HCT116 (cell line): ENCODE measurements around the gene ANO6. TPM values are rescaled to one million over a fixed set of nuclear protein-coding genes. Genes with fewer than 3 reads are reported as not detected.

Experiments
- ATAC-seq: fragments of 200-7000 bp; cut with Tn5 transposase; 2 replicates; pipeline ENCODE4 v1.9.1; 2020; ENCODE audit warnings: mild to moderate bottlenecking, moderate library complexity
- BruUV-seq: library from RNA; stranded (reverse); fragments of 400-500 nt; replicated peaks from 2 replicates; lab custom pipeline; 2021; lab: Mats Ljungman, UMichigan
- CTCF ChIA-PET: fragments of 300-600 bp; sonication (Branson Sonifier 250); formaldehyde crosslinking; loops from one replicate; lab custom pipeline; 2021; ENCODE audit warnings: antibody characterized with exemption; lab: Charles Lee
- POLR2A ChIA-PET: fragments of 300-600, 350-600 bp; sonication (Branson Sonifier 250); formaldehyde crosslinking; loops from one replicate; lab custom pipeline; 2021; ENCODE audit warnings: antibody characterized with exemption; lab: Charles Lee
- RAD21 ChIA-PET, 2 experiments: fragments of 300-600 bp; sonication (Branson Sonifier 250); formaldehyde crosslinking; loops; one replicate each; lab custom pipeline; 2023; ENCODE audit warnings: low total read pairs in 2 of 2; ENCODE audit not compliant: uncharacterized antibody in 2 of 2, unreplicated experiment in 2 of 2, low non-redundant PET in 1 of 2; lab: Charles Lee
- DNase-seq: peaks from one replicate; pipeline ENCODE4 v3.0.0-alpha.2; 2010; ENCODE audit warnings: low read depth, low spot score
- H2AFZ ChIP-seq: fragments of 200-600 bp; shearing (Covaris generic), sonication (generic); 2 replicates; pipeline ENCODE4 v1.6.1; 2017; ENCODE audit warnings: low read depth, mixed run types, mixed read lengths, antibody characterized with exemption, low read length; ENCODE audit not compliant: poor library complexity, severe bottlenecking
- H3K27ac ChIP-seq: 2 replicates; pipeline ENCODE4 v1.5.1; 2012; ENCODE audit warnings: low read depth, low read length
- H3K27me3 ChIP-seq: fragments of 200-600 bp; sonication (generic); 2 replicates; pipeline ENCODE4 v1.6.1; 2016; ENCODE audit warnings: mixed run types, low read length, mixed read lengths; ENCODE audit not compliant: insufficient read depth
- H3K36me3 ChIP-seq, 2 experiments: fragments of 200-500 bp in 1 of 2; fragments of 200-600 bp in 1 of 2; sonication (Bioruptor generic) in 1 of 2; sonication (generic) in 1 of 2; 2 replicates each; pipeline versions ENCODE4 v1.5.1 to v1.6.1; 2014 to 2016; ENCODE audit warnings: low read length in 2 of 2, inconsistent platforms in 1 of 2, mixed read lengths in 1 of 2, mixed run types in 1 of 2; ENCODE audit not compliant: insufficient read depth in 2 of 2, control insufficient read depth in 1 of 2
- H3K4me1 ChIP-seq, 2 experiments: fragments of 200-600 bp in 1 of 2; sonication (generic) in 1 of 2; 2 replicates each; pipeline versions ENCODE4 v1.5.1 to v1.6.1; 2012 to 2017; ENCODE audit warnings: low read length in 2 of 2, inconsistent platforms in 1 of 2, mild to moderate bottlenecking in 1 of 2, mixed read lengths in 1 of 2, mixed run types in 1 of 2, moderate library complexity in 1 of 2; ENCODE audit not compliant: insufficient read depth in 2 of 2, control insufficient read depth in 1 of 2
- H3K4me2 ChIP-seq: fragments of 200-600 bp; sonication (generic); 2 replicates; pipeline ENCODE4 v1.6.1; 2017; ENCODE audit warnings: mixed run types, low read length, mixed read lengths
- H3K4me3 ChIP-seq, 2 experiments: fragments of 200-600 bp in 1 of 2; sonication (generic) in 1 of 2; replicated peaks in 1 of 2; 2 replicates each; pipeline ENCODE4 v1.5.1; 2011 to 2016; ENCODE audit warnings: low read length in 2 of 2, control low read depth in 1 of 2, low read depth in 1 of 2, mild to moderate bottlenecking in 1 of 2, mixed read lengths in 1 of 2, mixed run types in 1 of 2
- H3K79me2 ChIP-seq: fragments of 200-600 bp; sonication (generic); 2 replicates; pipeline ENCODE4 v1.6.1; 2017; ENCODE audit warnings: mild to moderate bottlenecking, mixed run types, low read length, moderate library complexity, mixed read lengths; ENCODE audit not compliant: insufficient read depth
- H3K9ac ChIP-seq: fragments of 200-600 bp; sonication (generic); 2 replicates; pipeline ENCODE4 v1.6.1; 2016; ENCODE audit warnings: low read length, mixed read lengths
- H3K9me2 ChIP-seq: fragments of 200-600 bp; sonication (generic), shearing (Covaris generic); 2 replicates; pipeline ENCODE4 v1.6.1; 2017; ENCODE audit warnings: mixed run types, mild to moderate bottlenecking, moderate library complexity; ENCODE audit not compliant: insufficient read depth
- H3K9me3 ChIP-seq, 2 experiments: fragments of 200-500 bp in 1 of 2; fragments of 200-600 bp in 1 of 2; sonication (Bioruptor generic) in 1 of 2; sonication (generic) in 1 of 2; 2 replicates each; pipeline ENCODE4 v1.6.1; 2014 to 2017; ENCODE audit warnings: low read length in 2 of 2, mixed read lengths in 2 of 2, inconsistent platforms in 1 of 2, low read depth in 1 of 2, mild to moderate bottlenecking in 1 of 2, mixed run types in 1 of 2, moderate library complexity in 1 of 2; ENCODE audit not compliant: control insufficient read depth in 1 of 2, insufficient read depth in 1 of 2
- H4K20me1 ChIP-seq: fragments of 200-600 bp; sonication (generic), shearing (Covaris generic); 2 replicates; pipeline ENCODE4 v1.6.1; 2017; ENCODE audit warnings: mixed run types, mild to moderate bottlenecking, moderate library complexity; ENCODE audit not compliant: insufficient read depth
- CBX3 ChIP-seq: IDR thresholded peaks from 2 replicates; pipeline ENCODE4 v1.6.1; 2012; ENCODE audit warnings: low read depth
- CEBPB ChIP-seq: IDR thresholded peaks from 2 replicates; pipeline ENCODE4 v1.6.1; 2012; ENCODE audit warnings: low read depth
- EGR1 ChIP-seq: IDR thresholded peaks from 2 replicates; pipeline ENCODE4 v1.6.1; 2012; ENCODE audit warnings: low read depth
- EZH2 ChIP-seq: fragments of 200-600 bp; sonication (generic); IDR thresholded peaks from 2 replicates; pipeline ENCODE4 v1.6.1; 2017; ENCODE audit warnings: antibody characterized with exemption, mixed run types
- EZH2phosphoT487 ChIP-seq: fragments of 200-600 bp; IDR thresholded peaks from 2 replicates; pipeline ENCODE4 v1.6.1; 2018; ENCODE audit warnings: antibody characterized with exemption, borderline replicate concordance
- FOSL1 ChIP-seq: IDR thresholded peaks from 2 replicates; pipeline ENCODE4 v1.6.1; 2012; ENCODE audit warnings: low read depth
- JUND ChIP-seq: IDR thresholded peaks from 2 replicates; pipeline ENCODE4 v1.6.1; 2012
- POLR2A ChIP-seq: IDR thresholded peaks from 2 replicates; pipeline ENCODE4 v1.7.0; 2011; ENCODE audit warnings: borderline replicate concordance; ENCODE audit not compliant: insufficient read depth, insufficient read length; ENCODE audit errors: extremely low read depth
- POLR2AphosphoS5 ChIP-seq: IDR thresholded peaks from 2 replicates; pipeline ENCODE4 v1.6.1; 2011; ENCODE audit warnings: mild to moderate bottlenecking, low read depth, low read length, moderate library complexity
- RAD21 ChIP-seq: IDR thresholded peaks from 2 replicates; pipeline ENCODE4 v1.6.1; 2012; ENCODE audit warnings: low read depth, mild to moderate bottlenecking
- SIN3A ChIP-seq: IDR thresholded peaks from 2 replicates; pipeline ENCODE4 v1.6.1; 2012; ENCODE audit warnings: low read depth
- SP1 ChIP-seq: IDR thresholded peaks from 2 replicates; pipeline ENCODE4 v1.6.1; 2012; ENCODE audit warnings: low read depth
- SRF ChIP-seq: IDR thresholded peaks from 2 replicates; pipeline ENCODE4 v1.6.1; 2012; ENCODE audit warnings: low read depth
- YY1 ChIP-seq: IDR thresholded peaks from 2 replicates; pipeline ENCODE4 v1.6.1; 2011; ENCODE audit warnings: low read length, low read depth, moderate library complexity, mild to moderate bottlenecking; ENCODE audit not compliant: insufficient replicate concordance; ENCODE audit errors: extremely low read depth
- ZBTB33 ChIP-seq: IDR thresholded peaks from 2 replicates; pipeline ENCODE4 v1.6.1; 2011; ENCODE audit warnings: mild to moderate bottlenecking, low read length, moderate library complexity; ENCODE audit not compliant: insufficient replicate concordance; ENCODE audit errors: extremely low read depth
- ZFX ChIP-seq: fragments of 450-650 bp; IDR thresholded peaks from 2 replicates; pipeline ENCODE4 v1.6.1; 2017
- intact Hi-C: fragments of 100-400 bp; cut with micrococcal nuclease; formaldehyde crosslinking; loops from 2 replicates; pipeline ENCODE4 v1.10.0; 2022
- total RNA-seq: library from RNA; stranded (reverse); gene quantifications from one replicate; pipeline ENCODE4 v1.2.1, GENCODE V29; 2021; ENCODE audit not compliant: unreplicated experiment
- TF ChIP-seq, protein P1 (sequence below): IDR thresholded peaks from 2 replicates; pipeline ENCODE4 v1.6.1; 2012
- TF ChIP-seq, protein P2 (sequence below), 3 experiments: fragments of 200-600 bp in 1 of 3; sonication (generic) in 1 of 3; IDR thresholded peaks in 2 of 3; conservative IDR thresholded peaks in 1 of 3; 2 replicates each; pipeline ENCODE4 v1.5.1; 2012 to 2017; ENCODE audit warnings: low read depth in 2 of 3, low read length in 2 of 3, antibody characterized with exemption in 1 of 3, borderline replicate concordance in 1 of 3, control low read depth in 1 of 3, mild to moderate bottlenecking in 1 of 3, mixed read lengths in 1 of 3, mixed run types in 1 of 3, moderate library complexity in 1 of 3; ENCODE audit not compliant: insufficient read depth in 1 of 3

Gene ANO6
- total RNA-seq, 1 experiment from 2014 or later = 36.7 TPM

- intact Hi-C loops = no loop called here
- TF ChIP-seq SRF = no peak
- no peak for TF ChIP-seq POLR2AphosphoS5
- TF ChIP-seq, protein P1, sequence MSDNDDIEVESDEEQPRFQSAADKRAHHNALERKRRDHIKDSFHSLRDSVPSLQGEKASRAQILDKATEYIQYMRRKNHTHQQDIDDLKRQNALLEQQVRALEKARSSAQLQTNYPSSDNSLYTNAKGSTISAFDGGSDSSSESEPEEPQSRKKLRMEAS = no peak
- no peak for TF ChIP-seq SIN3A
- no peak for TF ChIP-seq ZFX
- TF ChIP-seq SP1 = no peak
- no peak for TF ChIP-seq CEBPB
- TF ChIP-seq ZBTB33 = no peak
- TF ChIP-seq EZH2phosphoT487 = no peak
- TF ChIP-seq RAD21 = no peak
- TF ChIP-seq, protein P2, sequence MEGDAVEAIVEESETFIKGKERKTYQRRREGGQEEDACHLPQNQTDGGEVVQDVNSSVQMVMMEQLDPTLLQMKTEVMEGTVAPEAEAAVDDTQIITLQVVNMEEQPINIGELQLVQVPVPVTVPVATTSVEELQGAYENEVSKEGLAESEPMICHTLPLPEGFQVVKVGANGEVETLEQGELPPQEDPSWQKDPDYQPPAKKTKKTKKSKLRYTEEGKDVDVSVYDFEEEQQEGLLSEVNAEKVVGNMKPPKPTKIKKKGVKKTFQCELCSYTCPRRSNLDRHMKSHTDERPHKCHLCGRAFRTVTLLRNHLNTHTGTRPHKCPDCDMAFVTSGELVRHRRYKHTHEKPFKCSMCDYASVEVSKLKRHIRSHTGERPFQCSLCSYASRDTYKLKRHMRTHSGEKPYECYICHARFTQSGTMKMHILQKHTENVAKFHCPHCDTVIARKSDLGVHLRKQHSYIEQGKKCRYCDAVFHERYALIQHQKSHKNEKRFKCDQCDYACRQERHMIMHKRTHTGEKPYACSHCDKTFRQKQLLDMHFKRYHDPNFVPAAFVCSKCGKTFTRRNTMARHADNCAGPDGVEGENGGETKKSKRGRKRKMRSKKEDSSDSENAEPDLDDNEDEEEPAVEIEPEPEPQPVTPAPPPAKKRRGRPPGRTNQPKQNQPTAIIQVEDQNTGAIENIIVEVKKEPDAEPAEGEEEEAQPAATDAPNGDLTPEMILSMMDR (IDR thresholded peaks at IDR 0.05 in 2 of 3, conservative IDR thresholded peaks at IDR 0.05 in 1 of 3; ENCODE audit: borderline replicate concordance in 1 of 3, insufficient read depth in 1 of 3, low read depth in 2 of 3, low read length in 2 of 3) = no peak
- TF ChIP-seq EGR1 = no peak
- no peak for TF ChIP-seq EZH2
- TF ChIP-seq FOSL1 = no peak
- TF ChIP-seq CBX3 = no peak
- no peak for TF ChIP-seq YY1
- no peak for TF ChIP-seq POLR2A
- TF ChIP-seq JUND = no peak
- H3K27ac ChIP-seq = no peak overlapping the region
- DNase-seq = no peak
- H3K4me1 ChIP-seq = peaks cover 5 to 18% of the 10 kb centered on the region in 2 experiments; a peak in 3 of 4 replicates
- ATAC-seq = no peak
- no peaks in the 10 kb centered on the region for H3K27me3 ChIP-seq
- no TSS peak for BruUV-seq
- H3K36me3 ChIP-seq = no peaks in the 10 kb centered on the region
- no peak overlapping the region for H3K4me3 ChIP-seq
- no peaks in the 10 kb centered on the region for H3K9me3 ChIP-seq
- H3K9me2 ChIP-seq = no peaks in the 10 kb centered on the region
- RAD21 ChIA-PET = no interaction called here
- H3K4me2 ChIP-seq = no peak overlapping the region
- no peak overlapping the region for H2AFZ ChIP-seq
- POLR2A ChIA-PET = no interaction called here
- H3K79me2 ChIP-seq = no peaks in the 10 kb centered on the region
- H4K20me1 ChIP-seq = no peaks in the 10 kb centered on the region
- CTCF ChIA-PET = no interaction called here
- no peak overlapping the region for H3K9ac ChIP-seq
Measured at GRCh38 chr12:45339035-45339434, 123.1 kb downstream of the ANO6 start.
